Type B pancreatic cell (in vitro differentiated cells): ENCODE data around the gene PADI4. TPM values are rescaled to one million over a fixed set of nuclear protein-coding genes. Genes with fewer than 3 reads are reported as not detected.

ENCODE experiments used
- DNase-seq: peaks from one replicate; pipeline ENCODE4 v3.0.0; 2021; ENCODE audit warnings: mixed read lengths; ENCODE audit not compliant: unreplicated experiment; ENCODE audit errors: extremely low spot score
- H3K27ac Mint-ChIP-seq: 2 replicates; pipeline ENCODE4 v1.8.0; 2021; ENCODE audit warnings: mild to moderate bottlenecking, mixed read lengths
- H3K27me3 Mint-ChIP-seq: 2 replicates; pipeline ENCODE4 v1.8.0; 2021; ENCODE audit warnings: mixed read lengths
- H3K36me3 Mint-ChIP-seq: 2 replicates; pipeline ENCODE4 v1.8.0; 2021; ENCODE audit warnings: mixed read lengths
- H3K4me1 Mint-ChIP-seq: one replicate; pipeline ENCODE4 v1.8.0; 2021; ENCODE audit warnings: mixed read lengths; ENCODE audit not compliant: unreplicated experiment
- H3K4me3 Mint-ChIP-seq: 2 replicates; pipeline ENCODE4 v1.8.0; 2021; ENCODE audit warnings: mild to moderate bottlenecking, mixed read lengths
- H3K9me3 Mint-ChIP-seq: 2 replicates; pipeline ENCODE4 v1.8.0; 2021; ENCODE audit warnings: mixed read lengths
- long read RNA-seq: library from polyadenylated mRNA; unstranded; transcript quantifications from one replicate; pipeline ENCODE4 v2.0.0, GENCODE V29; 2020
- total RNA-seq: library from RNA; stranded (reverse); gene quantifications from 2 replicates; pipeline ENCODE4 v1.2.1, GENCODE V29; 2021; ENCODE audit warnings: low replicate concordance
- TF ChIP-seq, protein P1 (sequence below): fragments of 200-600 bp; sonication (generic); conservative IDR thresholded peaks from 2 replicates; pipeline ENCODE4 v1.5.0; 2021; ENCODE audit warnings: antibody characterized with exemption, mild to moderate bottlenecking

Gene PADI4
- not detected in 2 replicates for total RNA-seq
- long read RNA-seq = 0 reads

- Mint-ChIP-seq H3K9me3 (no peaks in the 10 kb centered on the region), H3K27me3 (no peaks in the 10 kb centered on the region), H3K36me3 (no peaks in the 10 kb centered on the region), H3K4me3 (no peak within 1 kb of the TSS), H3K27ac (no peak within 1 kb of the TSS), H3K4me1 (peaks cover 10% of the 10 kb centered on the region)
- DNase-seq = no peak
- TF ChIP-seq, protein P1, sequence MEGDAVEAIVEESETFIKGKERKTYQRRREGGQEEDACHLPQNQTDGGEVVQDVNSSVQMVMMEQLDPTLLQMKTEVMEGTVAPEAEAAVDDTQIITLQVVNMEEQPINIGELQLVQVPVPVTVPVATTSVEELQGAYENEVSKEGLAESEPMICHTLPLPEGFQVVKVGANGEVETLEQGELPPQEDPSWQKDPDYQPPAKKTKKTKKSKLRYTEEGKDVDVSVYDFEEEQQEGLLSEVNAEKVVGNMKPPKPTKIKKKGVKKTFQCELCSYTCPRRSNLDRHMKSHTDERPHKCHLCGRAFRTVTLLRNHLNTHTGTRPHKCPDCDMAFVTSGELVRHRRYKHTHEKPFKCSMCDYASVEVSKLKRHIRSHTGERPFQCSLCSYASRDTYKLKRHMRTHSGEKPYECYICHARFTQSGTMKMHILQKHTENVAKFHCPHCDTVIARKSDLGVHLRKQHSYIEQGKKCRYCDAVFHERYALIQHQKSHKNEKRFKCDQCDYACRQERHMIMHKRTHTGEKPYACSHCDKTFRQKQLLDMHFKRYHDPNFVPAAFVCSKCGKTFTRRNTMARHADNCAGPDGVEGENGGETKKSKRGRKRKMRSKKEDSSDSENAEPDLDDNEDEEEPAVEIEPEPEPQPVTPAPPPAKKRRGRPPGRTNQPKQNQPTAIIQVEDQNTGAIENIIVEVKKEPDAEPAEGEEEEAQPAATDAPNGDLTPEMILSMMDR = no peak
These were observed at the start of gene PADI4 for GRCh38 chr1:17307946-17308345. Gene PADI4 (plus strand): TSS chr1:17308197. CDS start chr1:17308223, 26 bp downstream.

DNA sequence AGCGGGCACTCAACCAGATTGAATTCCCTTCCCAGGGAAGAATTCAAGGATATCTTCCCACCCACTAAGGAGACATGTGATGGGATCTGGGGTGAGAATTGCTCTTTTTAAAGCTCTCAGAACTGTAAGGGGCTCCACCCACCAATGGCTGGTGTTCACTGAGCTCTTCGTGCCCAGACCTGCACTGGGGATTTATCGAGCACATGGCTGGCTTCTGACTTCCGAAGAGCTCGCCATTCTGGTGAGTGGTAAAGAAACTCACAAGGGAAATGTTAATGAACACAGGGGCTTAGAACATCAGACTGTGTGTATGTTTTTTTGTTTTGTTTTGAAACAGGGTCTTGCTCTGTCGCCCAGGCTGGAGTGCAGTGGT, 49.3 kb upstream of the PADI4 start:
- H3K36me3 Mint-ChIP-seq = no peaks in the 10 kb centered on the region
- no peak overlapping the region for H3K27ac Mint-ChIP-seq
- H3K27me3 Mint-ChIP-seq = peaks cover 3% of the 10 kb centered on the region
- peaks cover 5% of the 10 kb centered on the region for H3K9me3 Mint-ChIP-seq
- H3K4me3 Mint-ChIP-seq = no peak overlapping the region
- H3K4me1 Mint-ChIP-seq = peaks cover 4% of the 10 kb centered on the region
- TF ChIP-seq, protein P1 = no peak
- DNase-seq = no peak

DNA sequence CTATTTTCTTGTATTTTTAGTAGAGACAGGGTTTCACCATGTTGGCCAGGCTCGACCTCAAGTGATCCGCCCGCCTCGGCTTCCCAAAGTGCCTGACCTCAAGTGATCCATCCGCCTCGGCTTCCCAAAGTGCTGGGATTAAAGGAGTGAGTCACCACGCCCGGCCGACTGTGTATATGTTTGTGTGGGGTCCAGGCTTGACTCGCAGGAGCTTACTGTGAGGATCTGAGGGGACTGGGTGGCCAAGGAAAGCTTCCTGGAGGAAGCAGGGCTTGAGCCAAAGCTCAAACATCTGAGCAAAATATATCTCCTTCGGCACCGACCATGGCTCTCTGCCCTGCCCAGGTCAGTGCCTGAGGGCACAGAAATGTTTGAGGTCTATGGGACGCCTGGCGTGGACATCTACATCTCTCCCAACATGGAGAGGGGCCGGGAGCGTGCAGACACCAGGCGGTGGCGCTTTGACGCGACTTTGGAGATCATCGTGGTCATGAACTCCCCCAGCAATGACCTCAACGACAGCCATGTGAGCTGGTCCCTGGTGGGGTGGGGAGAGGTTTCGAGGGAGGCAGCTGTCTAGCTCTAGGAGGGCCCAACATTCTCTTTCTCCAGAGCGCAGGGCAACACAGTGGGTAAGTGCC, 48.6 kb upstream of the PADI4 start:
- Mint-ChIP-seq H3K27ac (no peak overlapping the region), H3K4me1 (peaks cover 4% of the 10 kb centered on the region), H3K9me3 (peaks cover 5% of the 10 kb centered on the region), H3K4me3 (no peak overlapping the region), H3K36me3 (no peaks in the 10 kb centered on the region), H3K27me3 (peaks cover 3% of the 10 kb centered on the region)
- DNase-seq = no peak
- TF ChIP-seq, protein P1 = no peak

GRCh38 chr1:17260264-17260663, 47.7 kb upstream of the PADI4 start:
- peaks cover 4% of the 10 kb centered on the region for H3K4me1 Mint-ChIP-seq
- H3K4me3 Mint-ChIP-seq = no peak overlapping the region
- TF ChIP-seq, protein P1 = no peak

GRCh38 chr1:17260738-17261137, 47.3 kb upstream of the PADI4 start:
- H3K4me3 Mint-ChIP-seq = no peak overlapping the region
- TF ChIP-seq, protein P1 = no peak
- H3K9me3 Mint-ChIP-seq = peaks cover 5% of the 10 kb centered on the region
- no peak for DNase-seq
- no peak overlapping the region for H3K27ac Mint-ChIP-seq
- H3K4me1 Mint-ChIP-seq = peaks cover 4% of the 10 kb centered on the region
- peaks cover 3% of the 10 kb centered on the region for H3K27me3 Mint-ChIP-seq
- H3K36me3 Mint-ChIP-seq = no peaks in the 10 kb centered on the region

More at GRCh38 chr1:17260264-17260663, 47.7 kb upstream of the PADI4 start:
- Mint-ChIP-seq H3K27me3 (peaks cover 3% of the 10 kb centered on the region), H3K9me3 (peaks cover 5% of the 10 kb centered on the region), H3K27ac (no peak overlapping the region), H3K36me3 (no peaks in the 10 kb centered on the region)
- no peak for DNase-seq

- Mint-ChIP-seq H3K4me3 (no peak overlapping the region), H3K27ac (no peak overlapping the region), H3K27me3 (no peaks in the 10 kb centered on the region)
These were observed 44.1 kb upstream of the PADI4 start for GRCh38 chr1:17263936-17264335.

More at GRCh38 chr1:17263936-17264335, 44.1 kb upstream of the PADI4 start:
- no peaks in the 10 kb centered on the region for H3K4me1 Mint-ChIP-seq
- DNase-seq = no peak
- TF ChIP-seq, protein P1 = no peak
- H3K36me3 Mint-ChIP-seq = no peaks in the 10 kb centered on the region
- H3K9me3 Mint-ChIP-seq = peaks cover 5% of the 10 kb centered on the region
